ENCODE results near the gene ATRNL1. TPM values are rescaled to one million over a fixed set of nuclear protein-coding genes. Genes with fewer than 3 reads are reported as not detected.

The ATRNL1 gene
- total and polyA plus RNA-seq, 2 of the 8 experiments (the other 6 are each of a cell fraction or from before 2014, with no cell fraction given): 5.1 to 17.6 TPM

GRCh38 chr10:115514895-115515294, 421.7 kb downstream of the ATRNL1 start (continued):
- TF ChIP-seq CHD7 (IDR thresholded peaks at IDR 0.05; ENCODE audit: insufficient replicate concordance, low read length) (no peak), HDAC6 (IDR thresholded peaks at IDR 0.05; ENCODE audit: low read depth, low read length) (no peak), SIRT6 (IDR thresholded peaks at IDR 0.05; ENCODE audit: low read length) (no peak), HDAC2 (IDR thresholded peaks at IDR 0.05; ENCODE audit: borderline replicate concordance in 1 of 2, low read depth in 2 of 2, low read length in 2 of 2) (no peak), SP4 (IDR thresholded peaks at IDR 0.05; ENCODE audit: low read length) (no peak)

Data from H1 (cell line).